Gastrocnemius medialis (tissue), 4 donors: ENCODE results near the gene NOXRED1. TPM values are rescaled to one million over a fixed set of nuclear protein-coding genes. Genes with fewer than 3 reads are reported as not detected.
A peak's percentile ranks its signal among the peaks of the same experiment; 100 is the strongest.

Source experiments
- ATAC-seq, 2 donors: fragments of 150-250 bp; one replicate each; pipeline ENCODE4 v1.9.1; 2016
- DNase-seq, 2 donors: peaks; one replicate each; pipeline ENCODE4 v3.0.0-alpha.2; 2019
- H3K27ac ChIP-seq, 4 donors: fragments of 200-600 bp; sonication (generic); 1 replicate in 1 of 4; 2 replicates in 3 of 4; pipeline ENCODE4 v1.5.1; 2016 to 2018; ENCODE audit warnings: mild to moderate bottlenecking in 2 of 4, moderate library complexity in 1 of 4
- H3K27me3 ChIP-seq, 3 donors: fragments of 200-600 bp; sonication (generic) in 2 of 3; 1 replicate in 1 of 3; 2 replicates in 2 of 3; pipeline versions ENCODE4 v1.5.1 to v1.6.0; 2016 to 2019; ENCODE audit warnings: mild to moderate bottlenecking in 1 of 3, moderate library complexity in 1 of 3
- H3K36me3 ChIP-seq, 2 donors: fragments of 200-600 bp; sonication (generic) in 1 of 2; one replicate each; pipeline ENCODE4 v1.5.1; 2017 to 2018
- H3K4me1 ChIP-seq, 2 donors: fragments of 200-600 bp; sonication (generic) in 1 of 2; one replicate each; pipeline ENCODE4 v1.5.1; 2016 to 2017; ENCODE audit warnings: mild to moderate bottlenecking in 2 of 2
- H3K4me3 ChIP-seq, 4 donors: fragments of 200-600 bp; sonication (generic) in 3 of 4; 1 replicate in 1 of 4; 2 replicates in 3 of 4; pipeline ENCODE4 v1.5.1; 2016 to 2019; ENCODE audit warnings: mild to moderate bottlenecking in 2 of 4
- H3K9me3 ChIP-seq, 3 donors: fragments of 200-600 bp; sonication (generic) in 2 of 3; 1 replicate in 1 of 3; 2 replicates in 2 of 3; pipeline ENCODE4 v1.5.1; 2016 to 2019
- POLR2A ChIP-seq, 2 donors: fragments of 450-650 bp; IDR thresholded peaks; one replicate each; pipeline ENCODE4 v1.6.1; 2017; ENCODE audit warnings: antibody characterized with exemption in 2 of 2, mild to moderate bottlenecking in 2 of 2, moderate library complexity in 2 of 2
- in situ Hi-C, 4 donors: fragments of 200-750 bp; cut with MboI; loops; one replicate each; pipeline versions ENCODE4 v1.15.0 to v1.8.0; 2017; ENCODE audit warnings: low sequenced_read_pairs in 4 of 4
- intact Hi-C: fragments of 100-400 bp; cut with DNase I; formaldehyde crosslinking; loops from one replicate; pipeline ENCODE4 v1.15.1; 2023; ENCODE audit warnings: low total_unique reads
- total RNA-seq, 4 donors: library from RNA; depleted of rRNA; stranded (reverse); fragments of >200 nt; gene quantifications; one replicate each; pipeline versions ENCODE4 v1.1.0 to v1.2.3, GENCODE V29; 2016
- TF ChIP-seq, protein P1 (sequence below), 5 experiments: fragments of 450-650 bp in 3 of 5; fragments of 200-600 bp in 2 of 5; sonication (generic) in 2 of 5; IDR thresholded peaks in 4 of 5; conservative IDR thresholded peaks in 1 of 5; 1 replicate in 4 of 5; 2 replicates in 1 of 5; pipeline ENCODE4 v1.5.1; 2016 to 2019; ENCODE audit warnings: antibody characterized with exemption in 5 of 5, mild to moderate bottlenecking in 3 of 5, moderate library complexity in 3 of 5

Gene NOXRED1
- total RNA-seq, 4 donors from 2014 or later = not detected

DNA sequence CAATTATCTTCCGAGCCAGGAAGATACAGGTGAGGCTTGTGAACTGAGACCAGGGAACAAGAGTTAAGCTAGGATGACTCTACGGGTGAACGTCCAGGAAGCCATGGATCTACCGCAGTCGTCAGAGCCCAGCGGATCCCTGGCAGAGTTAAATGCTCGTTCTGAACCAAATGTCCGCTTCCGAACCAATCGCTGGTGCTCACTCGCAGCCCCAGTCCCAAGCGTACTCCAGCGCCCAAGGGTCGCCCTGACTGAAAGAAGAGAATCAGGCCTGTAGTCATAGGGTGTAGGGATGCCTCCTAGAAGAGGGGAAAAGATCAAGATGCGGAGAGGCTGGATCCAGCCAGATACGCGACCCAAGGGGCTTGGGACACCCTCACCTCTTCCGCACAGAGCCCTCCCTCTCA is 33.8 kb upstream of the NOXRED1 start:
- ATAC-seq = peak; percentile 7 to 24

DNA sequence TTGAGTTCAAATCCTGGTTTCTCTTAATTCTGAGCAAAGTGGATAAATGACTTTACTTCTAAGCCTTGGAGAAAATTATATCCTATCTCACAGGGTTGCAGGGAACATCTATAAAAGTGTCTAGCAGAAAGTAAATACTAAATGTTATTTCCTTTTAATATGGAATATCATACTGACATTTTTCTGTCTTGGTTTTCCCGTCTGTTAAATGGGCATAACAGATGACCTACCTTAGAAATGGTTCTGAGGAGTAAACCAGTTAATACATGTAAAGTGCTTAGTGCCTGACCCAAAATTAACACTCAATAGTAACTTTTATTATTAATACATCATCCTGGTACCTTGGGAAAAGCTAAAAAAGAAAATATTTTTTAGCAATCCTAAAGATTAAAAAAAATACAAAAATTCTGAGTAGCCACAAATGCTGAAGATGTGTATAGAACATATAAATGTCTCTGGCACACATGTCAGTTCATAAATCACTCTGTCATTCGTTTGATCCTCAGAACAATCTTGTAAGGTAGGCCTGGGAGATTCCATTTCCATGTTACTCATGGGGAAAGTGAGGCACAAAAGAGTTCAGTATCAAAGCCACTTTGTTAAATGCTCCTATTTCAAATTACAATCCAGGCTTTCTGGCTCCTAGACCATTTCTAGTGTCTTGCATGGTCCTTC is 32.8 kb upstream of the NOXRED1 start:
- Histone ChIP-seq H3K4me3 (peak overlapping the region in 3 of 4 donors; percentile 93 to 96 (median 95)), H3K36me3 (peaks cover 0 to 34% of the 10 kb centered on the region in 2 donors), H3K9me3 (no peaks in the 10 kb centered on the region), H3K4me1 (peaks cover 23 to 25% of the 10 kb centered on the region in 2 donors), H3K27ac (peak overlapping the region in 2 of 4 donors; percentile 89 to 96), H3K27me3 (no peaks in the 10 kb centered on the region)
- in situ Hi-C loops = loop anchor here (10.0 to 25.0 kb wide), 3 partner anchors 249 to 344 kb away; partner anchors contain the start of genes ALKBH1 (in 4 of the 4) and SLIRP (in 4 of the 4)
- ATAC-seq = no peak
- intact Hi-C loops = loop anchor here (5.0 kb wide), 2 partner anchors 154 to 639 kb away; no protein-coding TSS in a partner anchor
- TF ChIP-seq, protein P1, sequence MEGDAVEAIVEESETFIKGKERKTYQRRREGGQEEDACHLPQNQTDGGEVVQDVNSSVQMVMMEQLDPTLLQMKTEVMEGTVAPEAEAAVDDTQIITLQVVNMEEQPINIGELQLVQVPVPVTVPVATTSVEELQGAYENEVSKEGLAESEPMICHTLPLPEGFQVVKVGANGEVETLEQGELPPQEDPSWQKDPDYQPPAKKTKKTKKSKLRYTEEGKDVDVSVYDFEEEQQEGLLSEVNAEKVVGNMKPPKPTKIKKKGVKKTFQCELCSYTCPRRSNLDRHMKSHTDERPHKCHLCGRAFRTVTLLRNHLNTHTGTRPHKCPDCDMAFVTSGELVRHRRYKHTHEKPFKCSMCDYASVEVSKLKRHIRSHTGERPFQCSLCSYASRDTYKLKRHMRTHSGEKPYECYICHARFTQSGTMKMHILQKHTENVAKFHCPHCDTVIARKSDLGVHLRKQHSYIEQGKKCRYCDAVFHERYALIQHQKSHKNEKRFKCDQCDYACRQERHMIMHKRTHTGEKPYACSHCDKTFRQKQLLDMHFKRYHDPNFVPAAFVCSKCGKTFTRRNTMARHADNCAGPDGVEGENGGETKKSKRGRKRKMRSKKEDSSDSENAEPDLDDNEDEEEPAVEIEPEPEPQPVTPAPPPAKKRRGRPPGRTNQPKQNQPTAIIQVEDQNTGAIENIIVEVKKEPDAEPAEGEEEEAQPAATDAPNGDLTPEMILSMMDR (IDR thresholded peaks at IDR 0.05 in 4 of 5, conservative IDR thresholded peaks at IDR 0.05 in 1 of 5) = no peak
- DNase-seq = no peak

More for the DNA sequence above, 33.8 kb upstream of the NOXRED1 start:
- Histone ChIP-seq H3K27me3 (no peaks in the 10 kb centered on the region), H3K27ac (peak overlapping the region; percentile 89 to 97 (median 95)), H3K4me1 (peaks cover 23 to 25% of the 10 kb centered on the region in 2 donors), H3K4me3 (peak overlapping the region; percentile 90 to 96 (median 94)), H3K36me3 (peaks cover 0 to 37% of the 10 kb centered on the region in 2 donors), H3K9me3 (no peaks in the 10 kb centered on the region)
- TF ChIP-seq POLR2A (IDR thresholded peaks at IDR 0.05) = peak in 1 of 2 donors; percentile 58
- TF ChIP-seq, protein P1 (IDR thresholded peaks at IDR 0.05 in 4 of 5, conservative IDR thresholded peaks at IDR 0.05 in 1 of 5) = no peak
- in situ Hi-C loops (loop anchor here (10.0 to 25.0 kb wide), 3 partner anchors 248 to 345 kb away; partner anchors contain the start of genes ALKBH1 (in 4 of the 4) and SLIRP (in 4 of the 4)), intact Hi-C loops (loop anchor here (1.0 to 5.0 kb wide), 4 partner anchors 136 to 640 kb away; partner anchors contain the start of genes ADCK1 and GSTZ1)
- DNase-seq = no peak

DNA sequence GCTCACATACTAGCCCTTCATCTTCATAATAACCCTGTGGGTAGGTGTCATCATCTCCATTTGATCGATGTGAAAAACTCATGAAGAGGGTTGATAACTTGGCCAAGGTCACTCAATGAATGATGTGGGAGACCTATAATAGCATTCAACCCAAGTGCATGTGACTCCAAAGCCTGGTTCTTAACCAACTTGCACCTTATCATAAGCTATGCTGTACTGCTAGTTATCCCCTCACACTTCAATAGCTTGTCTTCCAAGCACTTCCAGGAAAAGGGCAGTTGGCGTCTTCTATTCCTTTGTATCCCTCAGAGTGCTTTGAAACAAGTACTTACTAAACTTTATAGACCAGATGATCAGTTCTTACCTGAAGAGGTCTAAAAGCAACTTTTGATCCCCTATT is 18.9 kb upstream of the NOXRED1 start:
- no peak for DNase-seq
- Histone ChIP-seq H3K27ac (no peak overlapping the region), H3K9me3 (no peaks in the 10 kb centered on the region), H3K36me3 (peaks cover 0 to 80% of the 10 kb centered on the region in 2 donors), H3K27me3 (no peaks in the 10 kb centered on the region), H3K4me1 (no peaks in the 10 kb centered on the region), H3K4me3 (no peak overlapping the region)
- no peak for ATAC-seq
- intact Hi-C loops = no loop called here
- in situ Hi-C loops = no loop called here
- TF ChIP-seq, protein P1 (IDR thresholded peaks at IDR 0.05 in 4 of 5, conservative IDR thresholded peaks at IDR 0.05 in 1 of 5) = no peak
- no peak for TF ChIP-seq POLR2A (IDR thresholded peaks at IDR 0.05)

DNA sequence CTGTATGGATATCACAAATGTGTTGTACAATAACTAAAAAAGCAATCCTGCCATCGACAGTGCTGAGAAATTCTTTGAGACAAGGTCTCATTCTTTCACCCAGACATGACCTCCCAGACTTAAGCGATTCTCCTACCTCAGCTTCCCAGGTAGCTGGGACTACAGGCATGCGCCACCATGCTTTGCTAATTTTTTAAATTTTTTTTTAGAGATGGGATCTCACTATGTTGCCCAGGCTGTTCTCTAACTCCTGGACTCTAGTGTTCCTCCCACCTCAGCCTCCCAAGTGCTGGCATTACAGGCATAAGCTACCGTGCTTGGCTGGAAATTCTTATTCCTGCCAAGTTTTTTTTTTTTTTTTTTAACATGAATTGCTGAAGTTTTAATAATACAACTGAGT is 16.5 kb upstream of the NOXRED1 start:
- DNase-seq (no peak), ATAC-seq (no peak)
- Histone ChIP-seq H3K27ac (no peak overlapping the region), H3K4me3 (no peak overlapping the region), H3K4me1 (no peaks in the 10 kb centered on the region), H3K9me3 (no peaks in the 10 kb centered on the region), H3K27me3 (no peaks in the 10 kb centered on the region), H3K36me3 (peaks cover 0 to 84% of the 10 kb centered on the region in 2 donors)
- in situ Hi-C loops = no loop called here
- intact Hi-C loops = no loop called here
- TF ChIP-seq, protein P1 (IDR thresholded peaks at IDR 0.05 in 4 of 5, conservative IDR thresholded peaks at IDR 0.05 in 1 of 5) = no peak
- TF ChIP-seq POLR2A (IDR thresholded peaks at IDR 0.05) = no peak
